NCI-H2107 (cell line): ENCODE measurements around the gene MLXIPL.
"Not testable (repeated sequence)": the region's sequence is repeated elsewhere in the genome, so short reads cannot be mapped to it uniquely, and the experiment has no call there.

Experiments
- DNase-seq: peaks from one replicate; lab custom pipeline; 2025; lab: John Stamatoyannopoulos, UW

The MLXIPL gene

GRCh38 chr7:73581006-73581405, 43.3 kb downstream of the MLXIPL start:
- not testable (repeated sequence) for DNase-seq

- peak; percentile 99 for DNase-seq
Observed at GRCh38 chr7:73578342-73579128, 45.8 kb downstream of the MLXIPL start, which contains the start of gene TBL2. Gene TBL2, minus strand, starts transcription at chr7:73578579. Its CDS starts 30 bp downstream, at chr7:73578549.

DNA sequence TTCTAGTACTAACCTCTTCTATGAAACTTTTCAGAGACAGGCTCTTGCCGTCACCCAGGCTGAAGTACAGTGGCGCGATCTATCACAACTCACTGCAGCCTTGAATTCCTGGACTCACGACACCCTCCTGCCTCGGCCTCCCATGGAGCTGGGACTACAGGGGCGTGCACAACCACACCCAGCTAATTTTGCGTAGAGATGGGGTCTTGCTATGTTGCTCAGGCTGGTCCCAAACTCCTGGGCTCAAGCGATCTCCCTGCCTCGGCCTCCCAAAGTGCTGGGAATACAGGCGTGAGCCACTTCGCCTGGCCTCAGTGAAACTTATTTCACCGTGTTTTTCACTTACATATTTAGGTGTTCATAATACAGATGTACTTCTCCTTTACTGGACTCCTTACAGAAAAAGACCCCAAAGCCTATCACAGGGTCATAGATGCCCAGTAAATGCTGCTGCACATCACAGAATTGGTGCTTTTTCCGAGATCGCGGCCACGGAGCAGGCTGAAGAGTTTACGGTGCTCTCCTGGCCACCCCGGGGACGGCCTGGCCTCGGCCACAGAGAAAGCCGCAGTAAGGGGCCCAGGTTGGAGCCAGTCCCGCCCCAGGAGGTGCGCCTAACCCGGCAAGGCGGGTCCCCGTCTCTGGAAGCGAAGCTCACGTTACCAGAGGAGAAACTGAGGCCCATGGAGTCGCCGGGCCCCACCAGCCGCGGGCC, 46.5 kb downstream of the MLXIPL start:
- DNase-seq = no peak

GRCh38 chr7:73573791-73574190, 50.5 kb downstream of the MLXIPL start:
- DNase-seq = no peak

- DNase-seq = no peak
Observed at GRCh38 chr7:73573276-73573675, 51.0 kb downstream of the MLXIPL start.

GRCh38 chr7:73572767-73573186, 51.5 kb downstream of the MLXIPL start:
- DNase-seq = no peak

- DNase-seq = no peak
Observed at GRCh38 chr7:73570977-73571376, 53.3 kb downstream of the MLXIPL start.

- no peak for DNase-seq
Observed at GRCh38 chr7:73570521-73570920, 53.8 kb downstream of the MLXIPL start.

GRCh38 chr7:73569042-73569608, 55.2 kb downstream of the MLXIPL start:
- no peak for DNase-seq

DNA sequence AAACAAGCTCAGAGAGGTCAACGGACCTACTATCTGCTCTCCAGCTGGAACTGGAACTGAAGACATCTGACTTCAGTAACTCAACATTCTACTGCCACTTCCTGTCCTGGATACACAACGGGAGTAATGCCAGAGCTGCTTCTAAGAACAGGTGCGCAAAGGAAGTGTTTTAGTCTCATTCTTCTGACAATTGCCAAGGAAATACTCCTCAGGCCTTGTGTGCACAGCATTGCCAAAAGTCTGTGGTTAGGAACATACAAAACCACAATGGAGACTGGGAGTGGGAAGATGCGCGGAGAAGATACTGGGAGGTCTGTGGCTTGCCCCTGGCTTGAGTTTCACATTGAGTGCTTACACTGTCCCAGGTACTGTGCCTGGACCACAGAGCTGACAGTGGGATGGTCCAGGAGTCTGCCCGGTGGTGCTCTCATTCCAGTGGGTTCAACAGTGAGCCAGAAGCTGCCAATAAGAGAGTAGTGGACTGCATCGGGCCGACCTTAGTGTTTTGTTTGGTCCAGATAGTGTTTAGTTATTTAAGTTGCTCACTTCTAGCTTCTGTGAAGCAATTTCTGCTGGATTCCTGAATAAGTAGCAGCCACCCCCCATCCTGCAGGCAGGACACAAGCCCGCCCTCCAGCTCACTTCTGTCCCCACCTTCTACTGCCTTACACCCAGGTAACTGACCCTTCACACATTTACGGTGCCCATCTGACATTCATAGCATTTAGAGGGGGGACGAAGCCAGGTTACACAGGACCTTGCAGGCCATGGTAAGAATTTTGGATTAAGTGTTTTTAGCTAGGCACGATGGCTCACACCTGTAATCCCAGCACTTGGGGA, 56.3 kb downstream of the MLXIPL start:
- DNase-seq = no peak

DNA sequence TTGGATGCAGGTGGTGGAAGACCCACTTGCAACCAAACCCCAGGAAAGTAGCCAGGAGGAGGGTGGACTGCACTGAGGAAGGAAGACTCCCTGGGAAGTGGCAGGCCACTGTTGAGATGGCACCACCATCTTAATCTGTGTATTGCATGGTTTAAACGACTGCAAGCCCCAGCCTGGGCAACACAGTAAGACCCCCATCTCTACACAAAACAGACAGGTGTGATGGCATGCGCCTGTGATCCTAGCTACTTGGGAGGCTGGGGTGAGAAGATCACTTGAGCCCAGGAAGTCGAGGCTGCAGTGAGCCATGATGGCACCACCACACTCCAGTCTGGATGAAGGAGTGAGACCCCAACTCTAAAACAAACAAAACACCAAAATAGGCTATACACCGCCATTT, 57.2 kb downstream of the MLXIPL start:
- no peak for DNase-seq

DNA sequence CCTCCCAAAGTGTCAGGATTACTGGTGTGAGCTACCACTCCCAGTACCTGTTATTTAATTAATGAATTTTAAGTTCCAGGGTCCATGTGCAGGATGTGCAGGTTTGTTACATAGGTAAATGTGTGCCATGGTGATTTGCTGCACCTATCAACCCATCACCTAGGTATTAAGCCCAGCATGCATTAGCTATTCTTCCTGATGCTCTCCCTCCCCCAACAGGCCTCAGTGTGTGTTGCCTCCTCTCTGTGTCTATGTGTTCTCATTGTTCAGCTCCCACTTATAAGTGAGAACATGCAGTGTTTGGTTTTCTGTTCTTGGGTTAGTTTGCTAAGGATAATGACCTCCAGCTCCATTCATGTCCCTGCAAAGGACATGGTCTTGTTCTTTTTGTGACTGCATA, 57.9 kb downstream of the MLXIPL start:
- DNase-seq = not testable (repeated sequence)

DNA sequence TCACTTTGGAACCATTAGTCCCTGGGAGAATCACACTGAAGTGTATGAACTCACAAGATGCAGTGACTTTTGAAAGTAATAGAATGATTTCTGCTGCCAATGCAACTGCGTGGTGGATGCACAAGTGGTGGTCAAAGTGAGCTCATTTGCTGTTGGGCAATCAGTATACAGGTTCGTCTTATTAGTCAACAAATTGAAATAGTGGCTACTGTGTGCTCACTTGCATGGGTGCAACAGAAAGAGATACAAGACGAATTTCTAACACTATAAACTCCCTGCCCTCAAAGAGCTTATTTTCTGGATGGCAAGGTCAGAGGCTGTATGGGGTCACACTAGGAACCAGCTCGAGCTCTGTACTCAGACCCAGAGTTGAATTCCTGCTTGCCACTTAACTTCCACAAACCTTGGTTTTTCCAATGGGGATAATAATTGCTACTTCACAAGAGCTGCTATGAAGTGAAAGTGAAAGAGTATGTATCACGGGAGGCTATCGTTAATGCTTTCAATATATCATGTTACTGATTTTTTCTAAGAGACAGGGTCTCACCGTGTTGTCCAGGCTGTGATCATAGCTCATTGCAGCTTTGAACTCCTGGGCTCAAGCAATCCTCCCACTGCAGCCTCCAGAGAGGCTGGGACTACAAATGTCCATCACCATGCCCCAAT, 58.5 kb downstream of the MLXIPL start:
- DNase-seq = no peak

DNA sequence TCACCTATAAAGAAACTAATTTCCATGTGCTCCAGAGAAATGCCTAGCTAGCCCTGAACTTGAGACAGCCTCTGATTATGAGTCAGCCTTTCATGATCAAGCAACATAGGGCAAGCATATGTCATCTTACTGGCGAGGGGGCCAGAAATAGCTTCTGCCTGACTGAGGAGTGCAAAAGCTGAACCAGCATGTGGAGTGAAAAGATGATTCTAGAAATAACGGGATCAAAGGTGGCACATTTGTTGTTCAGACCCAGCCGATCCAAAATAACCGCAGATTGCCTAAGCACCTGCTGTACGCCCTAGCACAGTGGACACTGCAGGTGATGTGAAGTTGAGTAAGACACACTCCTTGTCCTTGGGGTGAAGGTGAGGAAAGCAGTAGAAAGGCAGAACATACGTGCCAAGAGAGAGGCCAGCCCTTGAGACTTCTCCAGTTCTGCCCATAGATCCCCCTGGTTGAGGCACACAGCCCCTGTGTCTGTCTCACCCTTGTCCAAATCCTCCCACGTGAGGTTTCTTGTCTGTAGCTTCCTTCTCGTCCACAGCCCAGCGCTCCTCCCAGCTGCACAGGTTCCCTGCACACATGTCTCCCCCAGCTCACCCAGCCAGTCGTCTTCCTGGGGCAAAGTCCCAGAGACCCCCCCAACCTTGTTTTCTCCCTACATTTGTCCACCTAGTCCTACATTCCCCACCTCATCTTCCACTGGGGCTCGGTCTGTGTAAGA, 64.0 kb downstream of the MLXIPL start:
- DNase-seq = no peak

DNA sequence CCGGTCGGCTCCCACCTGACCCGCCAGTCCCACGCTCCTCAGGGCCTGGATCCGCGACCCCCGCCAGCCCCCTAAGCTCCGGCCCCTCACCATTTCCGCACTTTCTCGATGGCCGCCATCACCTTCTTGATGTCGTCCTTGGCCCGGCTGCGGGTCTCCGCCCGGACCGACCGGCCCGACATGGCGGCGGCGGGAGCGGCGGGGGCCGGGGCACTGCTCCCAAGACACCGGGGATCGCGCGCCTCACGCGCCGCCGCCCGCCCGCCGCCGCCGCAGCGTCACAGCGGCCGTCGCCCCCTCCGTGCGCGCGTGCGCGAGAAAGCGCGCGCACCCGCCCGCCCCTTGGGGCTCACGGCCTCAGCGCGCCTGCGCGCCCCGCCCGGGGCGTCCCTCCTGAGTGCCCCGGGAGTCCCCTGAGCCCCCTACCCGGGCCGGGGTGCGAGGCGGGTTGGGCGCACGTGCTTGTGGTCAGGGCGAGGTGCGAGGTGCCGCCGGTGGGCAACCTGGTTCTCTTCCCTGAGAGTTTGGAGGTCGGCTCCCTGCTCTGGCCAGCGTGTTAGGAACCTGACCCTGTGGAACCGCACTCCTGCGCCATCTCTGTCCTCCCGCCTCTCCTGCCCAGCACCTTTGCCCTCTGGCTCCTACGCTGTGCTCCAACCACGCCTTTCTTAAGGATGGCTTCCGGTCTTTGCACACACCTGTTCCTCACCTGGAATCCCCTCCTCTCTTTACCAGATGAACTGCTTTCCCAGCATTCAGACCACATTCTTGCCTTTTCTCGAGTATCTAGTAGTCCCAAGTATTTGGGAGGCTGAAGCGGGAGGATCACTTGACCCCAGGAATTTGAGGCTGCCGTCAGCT, 66.7 kb downstream of the MLXIPL start, which contains the start of gene BCL7B:
BCL7B (minus strand) TSS at position 294 of the 861 bp plus-strand sequence; CDS start at position 182, 112 bp downstream.
- DNase-seq = peak; percentile 58

GRCh38 chr7:73557108-73557396, 67.3 kb downstream of the MLXIPL start:
- DNase-seq = peak; percentile 93

- no peak for DNase-seq
Observed at GRCh38 chr7:73556208-73557107, 67.9 kb downstream of the MLXIPL start.

- no peak for DNase-seq
Observed at GRCh38 chr7:73555411-73555982, 68.8 kb downstream of the MLXIPL start.
